Urinary bladder (tissue), 4 donors: ENCODE data around the gene EIF4E1B. TPM values are rescaled to one million over a fixed set of nuclear protein-coding genes. Genes with fewer than 3 reads are reported as not detected.

Source experiments
- DNase-seq: peaks from one replicate; pipeline ENCODE4 v3.0.0-alpha.2; 2015; ENCODE audit errors: extremely low spot score
- H3K27ac ChIP-seq: one replicate; pipeline ENCODE4 v1.5.1; 2013; ENCODE audit warnings: low read depth, mild to moderate bottlenecking, moderate library complexity
- H3K36me3 ChIP-seq: one replicate; pipeline ENCODE4 v1.6.1; 2013; ENCODE audit warnings: mild to moderate bottlenecking, moderate library complexity; ENCODE audit not compliant: insufficient read depth
- H3K4me1 ChIP-seq: one replicate; pipeline ENCODE4 v1.6.1; 2013; ENCODE audit warnings: mild to moderate bottlenecking, moderate library complexity; ENCODE audit not compliant: insufficient read depth
- H3K4me3 ChIP-seq: one replicate; pipeline ENCODE4 v1.5.1; 2013; ENCODE audit warnings: low read depth, low read length
- WGBS: extraction: QIAGEN DNeasy Blood & Tissue Kit; methylation state at CpG from one replicate; pipeline ENCODE4 v1.1.7; 2013; 5-methylcytosine and 5-hydroxymethylcytosine counted together
- polyA plus RNA-seq: library from polyadenylated mRNA; stranded (reverse); fragments of 200-250 nt; gene quantifications from one replicate; pipeline ENCODE4 v1.2.3, GENCODE V29; 2013
- total RNA-seq: library from RNA; depleted of rRNA; stranded (reverse); fragments of >200 nt; gene quantifications from one replicate; pipeline ENCODE4 v1.2.3, GENCODE V29; 2014
- donor health status: healthy with polysubstance abuse.
- donor health status: healthy.

The EIF4E1B gene
- total and polyA plus RNA-seq, 2 donors = not detected

GRCh38 chr5:176625966-176626875 lies 4.3 kb upstream of the EIF4E1B start:
- whole genome bisulfite sequencing = 30% methylated on average over 25 of the region's 25 CpGs
- H3K4me1 ChIP-seq = no peaks in the 10 kb centered on the region
- no peak overlapping the region for H3K27ac ChIP-seq
- H3K36me3 ChIP-seq = no peaks in the 10 kb centered on the region
- DNase-seq = no peak
- H3K4me3 ChIP-seq = no peak overlapping the region

- Histone ChIP-seq H3K4me3 (no peak overlapping the region), H3K4me1 (no peaks in the 10 kb centered on the region), H3K27ac (no peak overlapping the region), H3K36me3 (no peaks in the 10 kb centered on the region)
- no peak for DNase-seq
- 45% methylated on average over 7 of the region's 7 CpGs for WGBS
Measured at GRCh38 chr5:176626876-176627236, 3.6 kb upstream of the EIF4E1B start.

GRCh38 chr5:176627582-176627981 lies 2.9 kb upstream of the EIF4E1B start:
- no peak for DNase-seq
- 79% methylated on average over 5 of the region's 5 CpGs for WGBS
- H3K27ac ChIP-seq = no peak overlapping the region
- H3K36me3 ChIP-seq = no peaks in the 10 kb centered on the region
- no peak overlapping the region for H3K4me3 ChIP-seq
- H3K4me1 ChIP-seq = no peaks in the 10 kb centered on the region

- Histone ChIP-seq H3K4me1 (no peaks in the 10 kb centered on the region), H3K4me3 (no peak overlapping the region), H3K36me3 (no peaks in the 10 kb centered on the region), H3K27ac (no peak overlapping the region)
- no peak for DNase-seq
- WGBS = 50% methylated on average over 13 of the region's 13 CpGs
Measured at GRCh38 chr5:176628406-176629228, 1.9 kb upstream of the EIF4E1B start.

- Histone ChIP-seq H3K36me3 (no peaks in the 10 kb centered on the region), H3K4me3 (no peak overlapping the region), H3K27ac (no peak overlapping the region), H3K4me1 (no peaks in the 10 kb centered on the region)
- WGBS = 4% methylated on average over 34 of the region's 34 CpGs
- no peak for DNase-seq
Measured at GRCh38 chr5:176629317-176629852, 1.1 kb upstream of the EIF4E1B start.

- WGBS = 8% methylated on average over 20 of the region's 20 CpGs
- peak overlapping the region; percentile 26 for H3K4me3 ChIP-seq
- H3K4me1 ChIP-seq = no peaks in the 10 kb centered on the region
- no peaks in the 10 kb centered on the region for H3K36me3 ChIP-seq
- H3K27ac ChIP-seq = no peak overlapping the region
- no peak for DNase-seq
Measured at GRCh38 chr5:176630681-176631222, 277 bp downstream of the EIF4E1B start.

- DNase-seq = no peak
- Histone ChIP-seq H3K4me1 (no peaks in the 10 kb centered on the region), H3K27ac (no peak overlapping the region), H3K36me3 (no peaks in the 10 kb centered on the region), H3K4me3 (no peak overlapping the region)
- 79% methylated on average over 7 of the region's 7 CpGs for WGBS
Measured at GRCh38 chr5:176631383-176632200, 1.1 kb downstream of the EIF4E1B start.

- no peak overlapping the region for H3K27ac ChIP-seq
- H3K4me1 ChIP-seq = no peaks in the 10 kb centered on the region
- WGBS = 85% methylated on average over 2 of the region's 2 CpGs
- no peak for DNase-seq
- H3K4me3 ChIP-seq = no peak overlapping the region
- H3K36me3 ChIP-seq = no peaks in the 10 kb centered on the region
Measured at GRCh38 chr5:176632745-176633144, 2.3 kb downstream of the EIF4E1B start.

- no peak for DNase-seq
- Histone ChIP-seq H3K27ac (no peak overlapping the region), H3K36me3 (no peaks in the 10 kb centered on the region), H3K4me1 (no peaks in the 10 kb centered on the region), H3K4me3 (no peak overlapping the region)
- 12% methylated on average over 6 of the region's 6 CpGs for WGBS
Measured at GRCh38 chr5:176633598-176633997, 3.1 kb downstream of the EIF4E1B start.

GRCh38 chr5:176636426-176636825 lies 6.0 kb downstream of the EIF4E1B start:
- H3K36me3 ChIP-seq = no peaks in the 10 kb centered on the region
- no peaks in the 10 kb centered on the region for H3K4me1 ChIP-seq
- 29% methylated on average over 9 of the region's 9 CpGs for WGBS
- H3K4me3 ChIP-seq = no peak overlapping the region
- DNase-seq = no peak
- H3K27ac ChIP-seq = no peak overlapping the region

GRCh38 chr5:176637556-176637955 lies 7.1 kb downstream of the EIF4E1B start:
- no peak for DNase-seq
- WGBS = 40% methylated on average over 4 of the region's 4 CpGs
- Histone ChIP-seq H3K36me3 (no peaks in the 10 kb centered on the region), H3K4me3 (no peak overlapping the region), H3K4me1 (no peaks in the 10 kb centered on the region), H3K27ac (no peak overlapping the region)

GRCh38 chr5:176638437-176638836 lies 8.0 kb downstream of the EIF4E1B start:
- no peak overlapping the region for H3K27ac ChIP-seq
- H3K4me3 ChIP-seq = no peak overlapping the region
- WGBS = 96% methylated on average over 3 of the region's 3 CpGs
- no peak for DNase-seq
- H3K4me1 ChIP-seq = no peaks in the 10 kb centered on the region
- no peaks in the 10 kb centered on the region for H3K36me3 ChIP-seq

- H3K36me3 ChIP-seq = no peaks in the 10 kb centered on the region
- no peak overlapping the region for H3K4me3 ChIP-seq
- no peaks in the 10 kb centered on the region for H3K4me1 ChIP-seq
- DNase-seq = no peak
- WGBS = 42% methylated on average over 4 of the region's 4 CpGs
- H3K27ac ChIP-seq = no peak overlapping the region
Measured at GRCh38 chr5:176639208-176639607, 8.7 kb downstream of the EIF4E1B start.
